Measurements from ENCODE around the gene TRIM47. TPM values are rescaled to one million over a fixed set of nuclear protein-coding genes. Genes with fewer than 3 reads are reported as not detected.

TRIM47 gene
- total RNA-seq, 1 experiment from 2014 or later: 40.4 TPM

DNA sequence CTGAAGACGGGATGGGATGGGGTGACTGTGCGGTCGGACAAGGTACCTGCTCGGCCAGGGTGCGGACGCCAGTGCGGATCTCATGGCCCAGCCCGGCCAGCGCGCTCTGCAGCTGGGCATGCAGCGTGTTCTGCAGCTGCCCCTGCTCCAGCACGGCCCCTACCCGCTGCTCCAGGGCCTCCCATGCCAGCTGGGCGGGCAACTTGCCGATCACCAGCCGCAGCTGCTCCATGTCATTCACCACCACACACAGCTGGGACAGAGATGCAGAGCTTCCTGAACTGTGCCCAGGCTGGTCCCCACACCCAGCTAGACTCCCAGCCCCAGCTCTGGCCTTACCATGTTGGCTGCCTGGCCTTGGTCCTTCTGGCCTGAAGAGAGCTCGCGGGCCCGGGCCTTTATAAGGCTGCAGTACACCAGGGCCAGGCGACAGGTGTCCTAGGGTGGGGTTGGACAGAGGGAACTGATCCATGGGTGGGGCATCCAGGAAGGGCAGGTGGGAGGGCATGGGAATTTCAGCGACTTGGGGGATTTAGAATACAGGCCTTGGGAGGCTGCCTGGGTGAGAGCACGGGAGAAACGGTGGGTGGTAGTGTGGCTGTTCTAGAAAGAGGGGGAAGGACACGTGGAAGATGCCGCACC lies 44.0 kb downstream of the TRIM47 start:
- Histone ChIP-seq H3K27me3 (no peaks in the 10 kb centered on the region), H3K9me3 (no peaks in the 10 kb centered on the region), H3K36me3 (no peaks in the 10 kb centered on the region), H3K4me3 (no peak overlapping the region)
- no peak for DNase-seq

DNA sequence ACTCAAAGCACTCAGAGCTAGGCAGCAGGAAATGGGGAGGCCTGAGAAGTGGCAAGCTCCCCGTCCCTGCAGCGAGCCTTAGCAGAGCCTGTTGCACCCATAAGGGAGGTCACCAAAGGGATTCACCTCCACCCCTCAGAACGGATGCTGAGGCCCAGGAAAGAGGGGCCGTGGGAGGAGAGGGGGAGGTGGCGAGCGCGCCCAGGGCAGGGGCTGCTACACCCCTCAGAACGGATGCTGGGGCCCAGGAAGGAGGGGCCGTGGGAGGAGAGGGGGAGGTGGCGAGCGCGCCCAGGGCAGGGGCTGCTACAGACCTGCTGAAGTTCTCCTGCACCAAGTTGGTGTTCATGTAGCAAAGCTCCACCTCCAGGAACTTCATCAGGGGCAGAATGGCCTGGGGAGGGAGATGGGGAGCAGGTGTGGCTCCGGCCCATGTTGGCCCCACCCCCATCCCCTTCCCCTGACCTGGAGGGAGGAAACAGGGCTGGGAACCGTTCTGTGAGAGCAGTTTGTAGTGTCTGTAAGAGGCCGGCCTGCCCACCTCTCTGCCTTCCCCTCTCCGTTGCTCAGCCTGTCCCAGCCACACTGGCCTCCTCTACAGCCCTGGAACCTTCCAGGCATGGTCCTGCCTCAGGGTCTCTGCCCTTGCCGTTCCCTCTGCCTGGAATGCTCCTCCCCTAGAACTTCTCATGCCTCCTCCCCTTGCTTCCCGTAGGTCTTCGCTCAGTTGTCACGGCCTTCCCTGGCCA lies 45.6 kb downstream of the TRIM47 start:
- Histone ChIP-seq H3K27me3 (no peaks in the 10 kb centered on the region), H3K4me3 (no peak overlapping the region), H3K36me3 (no peaks in the 10 kb centered on the region), H3K9me3 (no peaks in the 10 kb centered on the region)
- DNase-seq: no peak

GRCh38 chr17:75832164-75832651 lies 46.2 kb downstream of the TRIM47 start:
- Histone ChIP-seq H3K36me3 (no peaks in the 10 kb centered on the region), H3K9me3 (no peaks in the 10 kb centered on the region), H3K4me3 (no peak overlapping the region), H3K27me3 (no peaks in the 10 kb centered on the region)
- DNase-seq: peak; percentile 29

DNA sequence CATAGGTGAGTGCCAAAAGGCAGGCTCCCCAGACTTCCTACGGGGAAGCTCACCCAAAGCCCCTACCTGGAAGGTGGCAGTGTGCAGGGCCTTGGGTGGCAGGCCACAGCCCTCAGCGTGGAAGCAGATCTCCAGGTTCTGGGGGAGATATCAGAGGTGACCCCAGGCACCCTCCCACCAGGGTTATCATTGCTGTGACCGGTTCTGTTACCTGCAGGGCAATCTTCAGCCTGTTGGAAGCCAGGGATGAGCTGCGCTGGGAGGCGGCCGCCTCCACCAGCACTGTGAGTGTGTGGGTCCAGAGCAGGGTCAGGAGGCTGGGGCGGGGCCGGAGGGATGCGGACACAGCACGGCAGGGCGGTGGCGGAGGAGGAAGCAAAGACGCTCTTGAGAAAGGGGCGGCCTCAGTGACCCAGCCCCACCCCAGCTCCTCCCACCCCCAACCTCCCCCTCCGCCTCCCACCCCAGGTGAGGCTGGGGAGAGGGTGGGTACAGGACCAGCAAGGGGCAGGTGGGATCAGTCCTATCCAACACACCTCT lies 47.3 kb downstream of the TRIM47 start:
- Histone ChIP-seq H3K36me3 (no peaks in the 10 kb centered on the region), H3K27me3 (no peaks in the 10 kb centered on the region), H3K4me3 (no peak overlapping the region), H3K9me3 (no peaks in the 10 kb centered on the region)
- no peak for DNase-seq

DNA sequence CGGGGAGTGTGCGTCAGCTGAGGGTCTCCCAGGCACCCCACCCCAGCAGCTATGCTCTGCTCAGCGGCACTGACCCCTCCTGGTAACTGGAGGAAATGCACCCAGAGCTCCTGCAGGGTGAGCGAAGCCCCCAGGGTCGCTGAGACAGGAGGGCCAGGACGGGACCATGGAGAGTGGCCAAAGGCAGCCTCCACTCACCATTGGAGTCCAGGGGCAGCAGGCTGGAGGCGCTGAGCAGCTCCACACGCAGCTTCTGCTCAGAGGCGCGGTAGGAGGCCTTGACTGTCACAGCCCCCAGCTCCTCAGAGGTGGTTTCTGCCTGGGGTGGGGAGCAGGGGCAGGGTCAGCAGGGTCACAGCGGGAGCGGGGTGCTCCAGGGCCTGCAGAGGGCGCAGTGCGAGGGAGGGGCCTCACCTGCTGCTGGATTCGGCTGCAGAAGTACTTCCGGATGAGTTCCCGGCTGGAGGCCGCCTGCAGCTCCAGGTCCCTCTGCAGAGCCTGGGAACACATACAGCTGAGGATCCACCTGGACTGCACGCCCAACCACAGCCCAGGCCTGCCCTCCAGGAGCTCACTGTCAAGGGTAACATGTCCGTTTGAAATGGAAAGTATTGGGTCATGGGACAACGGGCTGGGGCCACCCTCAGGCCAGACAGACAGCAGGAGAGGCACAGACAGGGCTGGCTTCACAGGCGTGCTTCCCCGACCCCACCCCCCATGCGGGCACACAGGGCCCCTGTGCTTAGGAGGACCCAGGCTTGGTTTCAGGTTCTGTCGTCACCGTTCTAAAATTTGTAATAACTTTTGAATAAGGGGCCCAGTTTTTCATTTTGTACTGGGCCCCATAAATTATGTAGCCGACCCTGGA lies 48.0 kb downstream of the TRIM47 start:
- Histone ChIP-seq H3K4me3 (no peak overlapping the region), H3K36me3 (peaks cover 4% of the 10 kb centered on the region), H3K27me3 (no peaks in the 10 kb centered on the region), H3K9me3 (no peaks in the 10 kb centered on the region)
- DNase-seq: no peak

- DNase-seq: no peak
- Histone ChIP-seq H3K4me3 (no peak overlapping the region), H3K27me3 (no peaks in the 10 kb centered on the region), H3K36me3 (peaks cover 4% of the 10 kb centered on the region), H3K9me3 (no peaks in the 10 kb centered on the region)
Observed at GRCh38 chr17:75829747-75830146, 48.6 kb downstream of the TRIM47 start.

DNA sequence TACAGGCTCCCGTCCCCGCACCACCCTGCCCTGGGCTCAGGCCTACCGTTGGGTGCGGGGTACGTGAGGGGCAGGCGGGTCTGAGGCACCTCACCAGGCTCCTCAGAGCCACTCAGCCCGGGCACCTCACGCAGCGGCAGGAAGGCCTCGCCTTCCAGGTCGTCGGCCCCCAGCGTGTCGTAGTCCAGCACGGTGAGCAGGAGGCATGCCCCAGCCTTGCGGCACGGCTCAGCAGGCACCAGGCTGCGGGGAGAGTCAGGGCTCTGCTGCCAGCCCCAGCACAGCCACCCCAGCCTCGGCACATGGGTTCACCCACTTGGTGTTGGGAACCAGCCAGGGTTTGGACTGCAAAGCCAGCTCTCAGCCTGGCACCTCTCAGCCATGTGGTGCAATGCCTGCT lies 49.6 kb downstream of the TRIM47 start:
- Histone ChIP-seq H3K4me3 (no peak overlapping the region), H3K36me3 (peaks cover 6% of the 10 kb centered on the region), H3K9me3 (no peaks in the 10 kb centered on the region), H3K27me3 (no peaks in the 10 kb centered on the region)
- DNase-seq: no peak

- no peak overlapping the region for H3K4me3 ChIP-seq
- no peaks in the 10 kb centered on the region for H3K9me3 ChIP-seq
- no peak for DNase-seq
- H3K27me3 ChIP-seq: no peaks in the 10 kb centered on the region
- peaks cover 10% of the 10 kb centered on the region for H3K36me3 ChIP-seq
Observed at GRCh38 chr17:75828076-75828400, 50.3 kb downstream of the TRIM47 start.

GRCh38 chr17:75827308-75828075 lies 50.9 kb downstream of the TRIM47 start:
- DNase-seq: peak; percentile 36
- H3K36me3 ChIP-seq: peaks cover 13% of the 10 kb centered on the region
- H3K9me3 ChIP-seq: no peaks in the 10 kb centered on the region
- no peak overlapping the region for H3K4me3 ChIP-seq
- H3K27me3 ChIP-seq: no peaks in the 10 kb centered on the region

DNA sequence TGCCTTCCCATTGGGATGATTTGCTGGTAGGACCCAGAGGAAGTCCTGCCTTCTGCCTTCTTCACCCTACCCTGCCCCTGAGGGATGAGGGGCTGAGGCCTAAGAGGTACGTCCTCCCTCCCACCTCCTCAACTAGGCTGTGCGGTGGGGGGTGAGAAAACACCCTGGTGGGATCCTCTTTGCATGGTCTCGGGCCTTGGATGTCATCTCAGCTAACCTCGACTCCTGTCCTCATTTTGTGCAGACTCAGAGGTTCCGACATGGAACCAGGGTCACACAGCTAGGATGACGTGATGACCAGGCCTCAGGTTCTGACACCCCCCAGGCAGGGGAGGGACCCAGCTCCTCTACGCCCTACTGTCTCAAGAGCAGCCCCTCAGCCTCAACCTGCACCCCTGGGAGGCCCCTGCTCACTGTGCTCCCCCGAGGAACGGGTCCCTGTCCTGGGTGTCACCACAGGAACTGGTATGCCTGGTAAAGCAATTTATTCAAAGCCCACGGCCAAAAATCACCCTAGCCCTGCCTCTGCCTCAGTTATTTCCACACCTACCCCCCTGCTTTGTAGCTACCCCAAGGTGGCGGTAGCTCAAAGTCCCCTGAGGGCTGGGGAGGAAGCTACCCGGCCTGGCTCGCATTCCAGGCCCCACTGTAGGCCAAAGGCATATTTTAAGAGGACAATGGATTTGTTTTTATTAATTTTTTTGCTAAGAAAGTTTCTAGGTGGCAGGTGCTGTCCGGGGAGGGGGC lies 51.6 kb downstream of the TRIM47 start:
- peaks cover 21% of the 10 kb centered on the region for H3K36me3 ChIP-seq
- H3K9me3 ChIP-seq: no peaks in the 10 kb centered on the region
- DNase-seq: no peak
- no peaks in the 10 kb centered on the region for H3K27me3 ChIP-seq
- H3K4me3 ChIP-seq: no peak overlapping the region

DNA sequence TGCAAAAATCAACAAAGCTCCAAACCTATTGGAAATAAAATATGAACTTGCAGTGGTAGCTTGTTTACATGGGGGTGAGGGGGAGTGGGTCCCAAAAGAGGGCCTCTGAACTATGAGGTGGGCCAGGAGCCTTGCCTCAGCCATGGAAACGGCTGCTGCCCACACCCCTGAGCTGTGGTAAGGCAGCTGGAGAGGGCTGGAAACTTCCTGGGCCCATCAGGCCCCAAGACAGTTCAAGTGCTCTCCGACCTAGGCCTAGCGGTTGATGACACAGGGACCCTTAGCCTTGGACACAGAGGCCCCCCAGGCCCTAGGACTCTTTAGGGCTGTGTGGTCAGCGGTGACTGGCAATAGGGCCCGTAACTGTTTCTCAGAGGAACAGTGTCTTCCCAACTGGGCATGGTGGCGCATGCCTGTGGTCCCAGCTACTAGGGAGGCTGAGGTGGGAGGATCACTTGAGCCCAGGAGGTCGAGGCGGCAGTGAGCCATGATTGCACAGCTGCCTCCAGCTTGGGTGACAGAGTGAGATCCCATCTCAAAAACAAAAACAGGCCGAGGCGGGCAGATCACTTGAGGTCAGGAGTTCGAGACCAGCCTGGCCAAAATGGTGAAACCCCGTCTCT lies 52.5 kb downstream of the TRIM47 start:
- Histone ChIP-seq H3K27me3 (no peaks in the 10 kb centered on the region), H3K9me3 (no peaks in the 10 kb centered on the region), H3K4me3 (no peak overlapping the region), H3K36me3 (peaks cover 29% of the 10 kb centered on the region)
- DNase-seq: no peak

DNA sequence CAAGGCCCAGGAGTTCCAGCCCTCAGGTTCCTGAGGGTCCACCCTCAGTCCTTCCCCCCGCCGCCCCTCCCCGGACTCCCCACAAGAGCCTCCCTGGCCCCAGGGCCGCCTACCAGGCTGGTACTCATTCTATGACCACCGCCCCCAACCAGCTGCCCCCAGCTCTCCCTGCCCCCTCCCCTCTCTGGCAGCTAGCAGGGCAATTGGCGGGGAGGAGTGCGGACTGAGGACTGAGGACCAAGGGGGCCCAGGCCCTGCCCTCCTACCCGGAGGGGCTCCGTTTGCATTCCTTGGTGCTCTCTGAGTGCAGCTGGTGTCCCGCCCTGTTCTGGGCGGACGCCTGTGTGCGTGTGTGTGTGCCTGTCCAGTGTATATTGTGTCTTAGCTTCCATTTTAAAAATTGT lies 53.2 kb downstream of the TRIM47 start:
- DNase-seq: no peak
- H3K36me3 ChIP-seq: peaks cover 32% of the 10 kb centered on the region
- no peak overlapping the region for H3K4me3 ChIP-seq
- no peaks in the 10 kb centered on the region for H3K27me3 ChIP-seq
- no peaks in the 10 kb centered on the region for H3K9me3 ChIP-seq

DNA sequence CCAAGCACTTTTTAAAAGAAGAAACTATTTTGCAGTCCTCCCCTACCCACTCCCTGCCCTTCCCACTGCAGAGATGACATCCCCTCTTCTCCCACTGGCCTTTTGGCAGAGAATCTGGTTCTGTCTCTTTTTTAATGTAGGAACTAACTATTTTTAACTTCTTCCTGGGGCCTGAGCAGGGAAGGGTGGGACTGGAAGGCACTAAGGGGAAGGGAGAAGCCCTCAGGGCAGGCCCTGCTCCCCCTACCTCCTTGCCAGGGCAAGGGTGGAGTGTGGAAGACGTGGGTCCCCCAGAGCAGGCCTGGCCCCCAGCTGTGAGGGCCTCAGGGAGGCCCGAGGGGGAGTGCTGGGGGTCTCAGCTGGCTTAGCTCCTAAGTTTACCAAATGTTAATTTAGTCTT lies 53.7 kb downstream of the TRIM47 start:
- Histone ChIP-seq H3K9me3 (no peaks in the 10 kb centered on the region), H3K36me3 (peaks cover 37% of the 10 kb centered on the region), H3K4me3 (no peak overlapping the region), H3K27me3 (no peaks in the 10 kb centered on the region)
- DNase-seq: no peak

Data from MG63 (cell line).